OCI-LY7 (cell line): ENCODE results near the gene CPSF3. TPM values are rescaled to one million over a fixed set of nuclear protein-coding genes. Genes with fewer than 3 reads are reported as not detected.
"Not testable (repeated sequence)": the region's sequence is repeated elsewhere in the genome, so short reads cannot be mapped to it uniquely, and the experiment has no call there.

Experiments
- BruUV-seq: library from RNA; stranded (reverse); fragments of 400-500 nt; replicated peaks from 2 replicates; lab custom pipeline; 2021; lab: Mats Ljungman, UMichigan
- CTCF ChIA-PET: fragments of 300-600 bp; sonication (Branson Sonifier 250); formaldehyde crosslinking; loops from one replicate; lab custom pipeline; 2022; ENCODE audit warnings: antibody characterized with exemption; ENCODE audit not compliant: unreplicated experiment; lab: Charles Lee
- POLR2A ChIA-PET: fragments of 300-600 bp; sonication (Branson Sonifier 250); formaldehyde crosslinking; loops from one replicate; lab custom pipeline; 2022; ENCODE audit warnings: antibody characterized with exemption; lab: Charles Lee
- DNase-seq: peaks from one replicate; pipeline ENCODE4 v3.0.0-alpha.2; 2015; ENCODE audit warnings: low spot score
- H2AFZ ChIP-seq: fragments of 200-600 bp; sonication (generic), shearing (Covaris generic); 2 replicates; pipeline ENCODE4 v1.6.1; 2014; ENCODE audit warnings: mild to moderate bottlenecking, antibody characterized with exemption, low read length, moderate library complexity
- H3K27ac ChIP-seq: fragments of 200-600 bp; sonication (generic); 2 replicates; pipeline ENCODE4 v1.5.1; 2014; ENCODE audit warnings: mixed run types, low read depth, mild to moderate bottlenecking, moderate library complexity, low read length, inconsistent platforms; ENCODE audit not compliant: poor library complexity, severe bottlenecking
- H3K36me3 ChIP-seq: fragments of 200-600 bp; sonication (generic); 2 replicates; pipeline ENCODE4 v1.6.1; 2014; ENCODE audit warnings: mild to moderate bottlenecking, antibody characterized with exemption, low read length, moderate library complexity, mixed read lengths; ENCODE audit not compliant: insufficient read depth
- H3K4me1 ChIP-seq: fragments of 200-600 bp; sonication (generic); 2 replicates; pipeline ENCODE4 v1.5.1; 2014; ENCODE audit warnings: mild to moderate bottlenecking, low read length; ENCODE audit not compliant: insufficient read depth, poor library complexity, severe bottlenecking
- H3K4me2 ChIP-seq: fragments of 200-600 bp; sonication (generic); 2 replicates; pipeline ENCODE4 v1.6.1; 2014; ENCODE audit warnings: mild to moderate bottlenecking, low read length
- H3K4me3 ChIP-seq: fragments of 200-600 bp; sonication (generic); 2 replicates; pipeline ENCODE4 v1.5.1; 2014; ENCODE audit warnings: mild to moderate bottlenecking, low read depth, low read length; ENCODE audit not compliant: poor library complexity, severe bottlenecking
- H3K79me2 ChIP-seq: fragments of 200-600 bp; sonication (generic); 2 replicates; pipeline ENCODE4 v1.6.1; 2016; ENCODE audit warnings: low read depth, mild to moderate bottlenecking, low read length, moderate library complexity, mixed read lengths; ENCODE audit not compliant: insufficient read depth
- H3K9me2 ChIP-seq: fragments of 200-600 bp; sonication (generic); 2 replicates; pipeline ENCODE4 v1.6.1; 2016; ENCODE audit warnings: mild to moderate bottlenecking, low read length, mixed read lengths; ENCODE audit not compliant: insufficient read depth
- H3K9me3 ChIP-seq: fragments of 200-600 bp; sonication (generic); 2 replicates; pipeline ENCODE4 v1.6.1; 2014; ENCODE audit warnings: mild to moderate bottlenecking, mixed run types, low read length, mixed read lengths
- H4K20me1 ChIP-seq: fragments of 200-600 bp; sonication (generic); 2 replicates; pipeline ENCODE4 v1.6.1; 2014; ENCODE audit warnings: mild to moderate bottlenecking, antibody characterized with exemption, low read length, moderate library complexity, mixed read lengths; ENCODE audit not compliant: insufficient read depth
- EZH2phosphoT487 ChIP-seq: fragments of 200-600 bp; sonication (generic); IDR thresholded peaks from 2 replicates; pipeline ENCODE4 v1.6.1; 2018; ENCODE audit warnings: low read depth, borderline replicate concordance, mild to moderate bottlenecking, mixed run types, antibody characterized with exemption, low read length, moderate library complexity, mixed read lengths
- intact Hi-C: fragments of 100-400 bp; cut with micrococcal nuclease; formaldehyde crosslinking; loops from one replicate; pipeline ENCODE4 v1.10.0; 2022; ENCODE audit not compliant: unreplicated experiment
- total RNA-seq, 2 experiments: library from RNA; depleted of rRNA in 1 of 2; stranded (reverse); fragments of >200 nt in 1 of 2; shearing (Covaris generic) in 1 of 2; gene quantifications; 2 replicates each; pipeline ENCODE4 v1.2.3, GENCODE V29; 2014 to 2022
- TF ChIP-seq, protein P1 (sequence below): fragments of 200-600 bp; sonication (generic); conservative IDR thresholded peaks from 2 replicates; pipeline ENCODE4 v1.5.1; 2014; ENCODE audit warnings: mild to moderate bottlenecking, antibody characterized with exemption, low read length, moderate library complexity, mixed read lengths

CPSF3 gene
- total RNA-seq, 2 experiments from 2014 or later = 54.5 to 88.3 TPM

- Histone ChIP-seq H3K4me1 (no peaks in the 10 kb centered on the region), H2AFZ (no peak overlapping the region), H3K9me2 (no peaks in the 10 kb centered on the region), H3K9me3 (no peaks in the 10 kb centered on the region), H3K79me2 (no peaks in the 10 kb centered on the region), H3K36me3 (no peaks in the 10 kb centered on the region), H3K4me2 (no peak overlapping the region), H3K27ac (no peak overlapping the region), H3K4me3 (no peak overlapping the region), H4K20me1 (no peaks in the 10 kb centered on the region)
- TF ChIP-seq, protein P1, sequence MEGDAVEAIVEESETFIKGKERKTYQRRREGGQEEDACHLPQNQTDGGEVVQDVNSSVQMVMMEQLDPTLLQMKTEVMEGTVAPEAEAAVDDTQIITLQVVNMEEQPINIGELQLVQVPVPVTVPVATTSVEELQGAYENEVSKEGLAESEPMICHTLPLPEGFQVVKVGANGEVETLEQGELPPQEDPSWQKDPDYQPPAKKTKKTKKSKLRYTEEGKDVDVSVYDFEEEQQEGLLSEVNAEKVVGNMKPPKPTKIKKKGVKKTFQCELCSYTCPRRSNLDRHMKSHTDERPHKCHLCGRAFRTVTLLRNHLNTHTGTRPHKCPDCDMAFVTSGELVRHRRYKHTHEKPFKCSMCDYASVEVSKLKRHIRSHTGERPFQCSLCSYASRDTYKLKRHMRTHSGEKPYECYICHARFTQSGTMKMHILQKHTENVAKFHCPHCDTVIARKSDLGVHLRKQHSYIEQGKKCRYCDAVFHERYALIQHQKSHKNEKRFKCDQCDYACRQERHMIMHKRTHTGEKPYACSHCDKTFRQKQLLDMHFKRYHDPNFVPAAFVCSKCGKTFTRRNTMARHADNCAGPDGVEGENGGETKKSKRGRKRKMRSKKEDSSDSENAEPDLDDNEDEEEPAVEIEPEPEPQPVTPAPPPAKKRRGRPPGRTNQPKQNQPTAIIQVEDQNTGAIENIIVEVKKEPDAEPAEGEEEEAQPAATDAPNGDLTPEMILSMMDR = no peak
- no peak for TF ChIP-seq EZH2phosphoT487
- POLR2A ChIA-PET = interaction anchor here (0.6 kb wide), 1 partner anchor 596 kb away, joined by 3 read pairs; no protein-coding TSS in a partner anchor
- CTCF ChIA-PET = interaction anchor here (0.6 kb wide), 1 partner anchor 20 kb away, joined by 3 read pairs; no protein-coding TSS in a partner anchor
- no TSS peak for BruUV-seq
- no peak for DNase-seq
- intact Hi-C loops = no loop called here
Measured at GRCh38 chr2:9392898-9393765, 30.3 kb upstream of the CPSF3 start.

DNA sequence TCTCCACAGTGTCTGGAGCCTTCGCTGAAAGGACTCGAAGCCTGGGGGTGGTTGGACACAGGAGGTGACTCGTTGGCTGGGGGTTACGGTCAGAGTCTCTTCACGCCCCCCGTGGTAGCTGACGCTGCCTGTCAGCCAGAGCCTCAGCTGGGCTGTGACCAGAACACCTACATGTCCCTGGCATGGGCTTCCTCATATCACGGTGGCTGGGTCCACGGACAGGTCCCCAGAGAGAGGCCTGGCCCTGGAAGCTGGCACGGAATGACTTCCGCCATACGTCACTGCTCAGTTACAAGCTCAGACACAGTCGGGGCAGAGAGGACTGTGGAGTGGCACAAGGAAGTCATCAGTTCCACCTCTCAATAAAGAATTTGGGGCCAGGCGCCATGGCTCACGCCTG, 28.6 kb upstream of the CPSF3 start:
- H3K4me1 ChIP-seq = no peaks in the 10 kb centered on the region
- H3K9me3 ChIP-seq = no peaks in the 10 kb centered on the region
- H3K27ac ChIP-seq = no peak overlapping the region
- no peak overlapping the region for H3K4me2 ChIP-seq
- BruUV-seq = no TSS peak
- CTCF ChIA-PET = interaction anchor here (0.9 kb wide), 1 partner anchor 22 kb away, joined by 4 read pairs; no protein-coding TSS in a partner anchor
- TF ChIP-seq, protein P1 = no peak
- no peak for TF ChIP-seq EZH2phosphoT487
- H3K79me2 ChIP-seq = no peaks in the 10 kb centered on the region
- no peaks in the 10 kb centered on the region for H3K36me3 ChIP-seq
- no peaks in the 10 kb centered on the region for H3K9me2 ChIP-seq
- DNase-seq = no peak
- H3K4me3 ChIP-seq = no peak overlapping the region
- no peaks in the 10 kb centered on the region for H4K20me1 ChIP-seq
- H2AFZ ChIP-seq = no peak overlapping the region
- POLR2A ChIA-PET = no interaction called here
- intact Hi-C loops = no loop called here

- Histone ChIP-seq H3K9me2 (no peaks in the 10 kb centered on the region), H4K20me1 (no peaks in the 10 kb centered on the region), H3K79me2 (no peaks in the 10 kb centered on the region), H3K9me3 (no peaks in the 10 kb centered on the region), H2AFZ (no peak overlapping the region), H3K27ac (no peak overlapping the region), H3K4me2 (no peak overlapping the region), H3K4me3 (no peak overlapping the region), H3K4me1 (peaks cover 4% of the 10 kb centered on the region), H3K36me3 (no peaks in the 10 kb centered on the region)
- DNase-seq = no peak
- TF ChIP-seq EZH2phosphoT487 = no peak
- TF ChIP-seq, protein P1 = no peak
- intact Hi-C loops = no loop called here
- CTCF ChIA-PET = no interaction called here
- POLR2A ChIA-PET = no interaction called here
- no TSS peak for BruUV-seq
Measured at GRCh38 chr2:9397201-9397600, 26.3 kb upstream of the CPSF3 start.

DNA sequence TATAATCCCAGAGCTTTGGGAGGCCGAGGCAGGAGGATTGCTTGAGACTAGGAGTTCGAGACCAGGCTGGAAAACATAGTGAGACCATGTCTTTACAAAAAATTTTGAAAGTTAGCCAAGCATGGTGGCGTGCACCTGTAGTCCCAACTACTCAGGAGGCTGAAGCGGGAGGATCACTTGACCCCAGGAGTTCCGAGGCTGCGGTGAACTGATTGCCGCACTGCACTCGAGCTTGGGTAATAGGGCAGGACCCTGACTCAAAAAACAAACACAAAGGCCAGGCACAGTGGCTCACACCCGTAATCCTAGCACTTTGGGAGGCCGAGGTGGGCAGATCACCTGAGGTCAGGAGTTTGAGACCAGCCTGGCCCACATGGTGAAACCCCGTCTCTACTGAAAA, 25.2 kb upstream of the CPSF3 start:
- H3K9me3 ChIP-seq, H3K4me3 ChIP-seq, H3K27ac ChIP-seq, H2AFZ ChIP-seq, intact Hi-C loops, BruUV-seq, H3K36me3 ChIP-seq, H3K4me2 ChIP-seq, H3K9me2 ChIP-seq, H4K20me1 ChIP-seq, H3K79me2 ChIP-seq, H3K4me1 ChIP-seq, DNase-seq, CTCF ChIA-PET: not testable (repeated sequence)
- POLR2A ChIA-PET = interaction anchor here (0.6 kb wide), 1 partner anchor 105 kb away, joined by 3 read pairs; no protein-coding TSS in a partner anchor
